GM15510 (cell line): ENCODE data around the gene SH3PXD2A.

Experiments
- POLR2A ChIP-seq: IDR thresholded peaks from 3 replicates; pipeline ENCODE4 v1.6.1; 2011; ENCODE audit warnings: borderline replicate concordance; ENCODE audit not compliant: insufficient read length; ENCODE audit errors: extremely low read depth

The SH3PXD2A gene

DNA sequence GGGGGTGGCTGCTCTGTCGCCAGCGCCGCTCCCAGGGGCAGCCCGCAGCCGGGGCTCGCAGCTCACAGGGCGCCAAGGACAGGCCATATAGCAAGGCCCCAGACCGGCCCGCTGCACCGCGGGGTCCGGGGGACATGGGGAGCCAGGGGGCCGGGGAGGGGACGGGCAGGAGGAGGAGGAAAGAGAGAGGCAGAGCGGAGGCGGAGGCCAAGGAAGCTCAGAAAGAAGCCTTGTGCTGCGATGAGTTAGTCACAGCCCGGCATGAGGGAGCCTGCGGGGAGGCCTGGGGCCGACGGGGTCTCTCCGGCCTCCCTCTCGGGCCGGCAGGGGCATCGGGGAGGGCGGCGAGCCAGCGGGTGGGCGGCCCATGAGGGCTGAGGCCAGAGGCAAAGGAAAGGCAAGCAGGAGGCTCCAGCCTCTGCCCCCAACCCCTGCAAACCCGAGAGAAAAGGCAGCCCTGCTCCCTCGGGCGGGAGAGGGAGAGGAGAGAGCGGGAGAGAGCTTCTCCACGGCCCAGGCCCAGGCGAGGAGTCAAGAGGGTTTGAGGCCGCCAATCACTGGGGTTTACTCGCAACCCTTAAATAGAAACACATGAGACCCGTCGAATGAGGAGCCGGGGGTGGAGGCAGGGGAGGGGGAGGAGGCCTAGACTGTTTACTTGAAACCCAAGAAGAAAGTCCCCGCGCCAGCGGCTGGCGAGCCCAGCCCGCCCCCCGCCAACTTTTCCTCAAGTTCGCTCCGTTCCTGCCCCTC, 194.0 kb downstream of the SH3PXD2A start:
- TF ChIP-seq POLR2A: peak; percentile 37

DNA sequence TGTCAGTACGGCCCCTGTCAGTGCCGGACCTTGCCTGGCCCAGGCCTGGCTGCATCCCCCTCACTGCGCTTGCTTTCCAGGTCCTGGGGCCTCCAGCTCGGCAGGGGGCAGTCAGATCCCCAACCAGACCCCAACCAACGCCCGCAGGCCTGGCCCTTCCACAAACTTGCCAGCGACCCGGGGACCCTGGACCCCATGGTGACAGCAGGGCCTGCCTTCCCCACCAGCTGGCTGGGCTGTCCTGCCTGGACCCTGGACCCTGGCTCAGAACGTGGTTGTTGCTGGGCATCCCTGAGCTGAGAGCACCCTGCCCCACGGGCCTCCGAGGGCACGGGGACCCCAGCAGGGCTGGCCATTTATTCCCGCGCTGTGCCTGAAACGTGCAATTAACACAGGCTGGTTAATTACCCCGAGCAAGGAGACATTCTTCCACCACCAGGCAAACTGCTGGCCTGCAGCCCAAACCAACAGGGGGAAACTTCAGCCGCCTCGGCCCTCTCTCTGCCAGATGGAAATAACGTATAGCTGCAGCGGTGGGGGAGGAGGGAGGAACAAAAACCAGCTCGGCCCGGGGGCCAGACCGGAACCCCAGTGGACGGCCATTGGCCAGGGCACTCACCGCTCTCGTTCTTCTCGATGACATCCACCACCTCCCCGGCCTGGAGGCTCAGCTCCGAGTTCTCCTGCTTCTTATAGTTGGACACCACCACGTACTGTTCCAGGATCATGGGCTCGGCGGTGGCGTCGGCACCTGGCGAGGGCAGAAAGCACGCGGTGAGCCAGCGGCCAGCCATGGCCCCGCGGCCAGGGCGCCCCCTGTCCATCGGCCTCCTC, 194.8 kb downstream of the SH3PXD2A start:
- no peak for TF ChIP-seq POLR2A

DNA sequence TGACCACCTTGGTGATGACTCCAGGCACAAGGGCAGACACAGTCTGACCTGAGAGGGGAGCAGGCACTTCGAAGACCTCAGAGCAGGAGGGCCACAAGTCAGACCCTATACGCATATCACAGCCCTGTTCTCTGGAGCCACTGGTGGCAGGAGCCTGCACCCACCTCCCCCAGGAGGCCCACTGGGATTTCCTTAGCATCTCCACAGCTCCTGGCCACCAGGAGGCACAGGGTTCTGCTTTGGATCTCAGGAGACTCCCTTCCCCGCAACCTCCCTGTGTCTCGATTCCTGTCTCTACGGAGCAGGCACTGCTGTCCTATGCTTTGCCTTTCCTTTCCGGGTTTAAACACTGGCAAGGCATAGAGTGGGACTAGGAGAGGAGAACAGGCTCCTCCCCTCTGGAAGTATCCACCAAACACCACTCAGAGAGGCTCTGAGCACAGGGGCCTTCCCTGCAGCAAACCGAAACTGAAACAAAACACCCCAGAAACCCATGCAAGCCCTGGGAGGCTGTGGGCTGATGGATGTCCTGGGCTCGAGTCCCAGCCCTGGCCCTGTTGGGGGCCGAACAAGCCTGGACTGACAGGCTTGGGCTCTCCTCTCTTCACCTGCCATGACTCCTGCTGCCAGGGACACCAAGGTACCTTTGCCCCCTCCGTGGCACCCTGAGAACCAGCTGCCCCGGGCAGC, 195.6 kb downstream of the SH3PXD2A start:
- peak; percentile 29 for TF ChIP-seq POLR2A

DNA sequence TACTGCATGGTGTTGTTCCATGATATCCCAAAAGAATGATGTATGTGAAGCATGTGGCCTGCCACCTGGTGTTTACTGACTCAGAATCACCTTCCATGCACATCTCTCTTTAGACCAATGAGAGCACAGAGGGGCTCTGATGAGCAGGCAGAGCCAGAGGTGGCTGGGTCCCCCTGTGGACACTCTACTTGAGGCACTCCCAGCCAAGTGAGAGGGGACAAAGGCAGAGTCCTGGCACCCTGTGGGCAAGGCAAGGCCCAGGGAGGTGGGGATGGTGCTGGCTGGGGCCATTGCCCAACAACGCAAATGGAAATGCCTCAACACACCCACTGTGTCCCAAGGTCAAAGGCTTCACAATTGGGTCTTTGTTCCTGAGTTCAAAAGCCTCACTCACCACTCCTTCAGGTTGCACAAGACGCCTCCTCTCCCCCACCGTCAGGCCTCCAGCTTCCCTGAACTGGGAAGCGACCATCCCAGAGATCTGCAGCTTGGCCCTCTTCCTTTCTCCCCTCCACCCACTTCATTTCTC, 197.3 kb downstream of the SH3PXD2A start:
- TF ChIP-seq POLR2A: no peak

DNA sequence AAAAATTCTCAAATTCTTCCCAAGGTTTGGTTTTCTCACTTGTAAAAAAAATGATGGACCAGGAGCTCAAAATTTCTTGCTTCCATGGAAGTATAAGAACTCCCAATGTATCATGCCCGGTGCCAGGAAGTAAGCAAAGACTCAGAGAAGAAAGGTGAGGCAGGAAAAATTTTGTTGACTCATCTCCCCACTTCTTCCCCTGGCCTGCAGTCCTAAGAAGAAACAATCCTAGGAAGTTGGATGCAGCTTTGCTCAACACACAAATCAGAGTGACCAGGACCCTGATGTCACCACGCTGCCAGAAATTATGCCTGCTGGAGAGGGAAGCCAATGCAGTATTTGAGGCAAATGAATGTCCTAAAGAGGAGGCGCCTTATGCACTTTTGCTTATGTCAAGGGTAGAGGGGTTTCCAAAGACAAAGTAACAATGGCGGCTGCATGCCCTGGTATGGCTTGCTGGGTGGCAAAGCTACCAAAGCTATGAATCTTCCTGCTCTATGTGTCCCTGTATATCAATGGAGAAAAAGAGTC, 198.2 kb downstream of the SH3PXD2A start:
- no peak for TF ChIP-seq POLR2A

DNA sequence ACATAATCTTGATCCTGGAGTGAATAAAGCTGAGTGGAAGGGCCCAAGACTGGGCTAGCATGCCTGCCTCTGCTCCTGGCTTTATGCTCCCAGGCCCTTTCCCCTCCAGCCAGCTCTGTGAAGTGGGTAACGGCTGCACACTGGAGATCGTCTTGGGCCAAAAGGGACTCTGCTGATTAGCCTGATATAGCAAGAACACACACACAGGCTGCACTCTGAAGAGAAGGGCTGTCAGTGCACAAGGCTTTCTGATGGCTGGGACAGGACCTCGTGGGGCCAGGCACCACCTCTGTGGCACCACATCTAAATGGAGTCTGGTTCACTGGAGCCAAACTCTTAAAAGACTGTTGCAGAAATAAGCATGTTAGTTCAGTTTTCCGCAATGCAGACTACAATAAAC, 200.5 kb downstream of the SH3PXD2A start:
- no peak for TF ChIP-seq POLR2A

DNA sequence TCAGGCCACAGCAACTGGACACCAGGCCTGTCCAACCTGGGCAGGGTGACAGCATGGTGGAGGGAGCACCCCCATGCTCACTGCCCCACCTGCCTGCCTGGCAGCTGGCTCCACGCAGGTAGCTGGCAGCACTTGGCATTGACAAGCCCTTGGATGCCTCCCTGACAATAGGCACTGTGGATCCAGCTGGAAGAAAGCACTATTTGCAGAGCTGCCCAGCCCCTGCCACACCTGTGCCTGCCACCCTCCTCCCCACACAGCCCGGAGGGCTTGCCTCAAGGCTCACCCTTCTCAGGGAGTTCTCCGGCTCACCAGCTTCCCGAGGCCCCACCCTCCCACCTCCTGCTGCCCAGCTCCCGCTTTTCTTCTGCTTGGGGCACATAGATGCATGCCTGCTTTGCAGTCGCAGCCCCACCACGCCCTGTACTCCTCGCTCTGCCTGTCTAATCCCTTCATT, 201.8 kb downstream of the SH3PXD2A start:
- no peak for TF ChIP-seq POLR2A

DNA sequence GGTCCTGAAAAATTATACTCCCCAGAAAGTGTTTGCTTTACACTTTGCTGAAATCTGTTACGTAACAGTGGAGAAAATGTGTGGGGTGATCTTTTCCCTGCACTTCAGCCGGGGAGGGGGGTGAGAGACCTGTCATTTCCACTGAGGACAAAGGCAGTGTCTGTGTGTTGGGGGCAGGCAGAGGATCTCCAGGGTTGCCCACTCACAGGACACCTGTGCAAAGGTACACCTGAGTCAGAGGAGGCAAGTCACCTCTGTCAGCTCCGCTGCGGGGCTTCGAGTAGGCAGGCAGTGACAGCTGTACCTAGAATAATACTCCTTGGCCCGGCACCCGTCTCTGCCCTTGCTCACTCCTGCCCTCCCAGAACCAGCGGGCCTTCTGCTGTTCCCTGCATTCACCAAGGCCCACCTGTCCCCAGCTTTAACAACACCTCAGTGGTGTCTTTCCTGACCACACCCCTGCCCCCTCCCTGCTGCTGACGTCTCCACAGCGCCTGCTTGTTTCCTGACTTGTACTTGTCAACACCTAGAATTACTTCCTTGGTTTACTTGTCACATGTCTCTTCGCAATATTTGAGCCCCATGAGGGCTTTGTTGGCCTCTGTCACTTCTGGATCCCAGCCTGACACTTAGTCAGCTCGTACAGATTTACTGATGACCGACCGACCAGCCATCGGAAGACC, 202.6 kb downstream of the SH3PXD2A start:
- no peak for TF ChIP-seq POLR2A

DNA sequence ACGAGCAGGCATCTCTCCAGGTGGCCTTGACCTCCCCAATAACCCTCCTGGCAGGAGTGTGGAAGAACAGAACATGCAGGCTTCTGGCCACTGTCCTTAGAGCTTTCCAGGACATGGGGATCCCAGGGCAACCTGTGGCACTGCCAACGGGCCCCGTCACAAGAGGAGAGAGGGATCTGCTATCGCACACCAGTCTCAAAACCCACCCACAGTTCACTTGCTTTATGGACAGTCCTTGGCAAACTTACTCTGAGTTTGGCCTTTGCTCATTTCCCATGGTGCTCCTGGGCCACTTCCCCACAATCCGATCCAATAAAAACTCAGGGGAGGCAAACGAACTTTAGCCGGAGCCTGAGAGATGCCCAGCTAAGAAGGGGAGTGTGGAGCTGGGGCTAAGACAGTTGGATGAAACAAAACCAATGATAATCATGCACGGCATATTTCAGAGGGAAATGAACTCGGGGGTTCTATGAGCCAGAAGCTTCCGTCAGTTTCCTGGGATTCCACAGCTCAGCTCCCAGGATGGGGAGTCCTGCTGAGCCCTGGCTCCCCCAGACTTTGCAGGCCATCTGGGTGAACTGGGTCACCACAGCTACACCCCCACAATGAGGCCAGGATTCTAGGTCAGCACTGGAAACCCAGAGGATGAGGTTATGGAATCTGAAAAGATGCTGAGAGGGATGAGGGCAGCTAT, 203.4 kb downstream of the SH3PXD2A start:
- TF ChIP-seq POLR2A: no peak

DNA sequence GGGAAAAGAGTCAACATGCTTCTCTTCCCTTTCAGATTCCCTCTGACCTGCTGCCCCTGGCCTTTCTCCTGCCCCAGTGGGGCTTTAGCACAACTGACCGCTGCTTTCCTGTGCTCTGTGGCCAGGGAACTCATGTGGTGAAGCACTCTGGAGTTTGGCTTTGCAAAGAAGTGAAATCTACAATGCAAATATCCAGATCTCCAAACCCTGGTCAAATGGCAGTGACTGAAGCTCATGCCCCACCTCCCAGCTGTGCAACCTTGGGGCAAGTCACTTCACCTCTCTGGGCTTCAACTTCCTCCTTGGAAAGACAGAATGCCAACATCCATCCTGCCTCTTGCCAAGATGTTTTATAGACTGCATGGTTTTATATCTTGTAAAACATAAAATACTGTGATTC, 204.0 kb downstream of the SH3PXD2A start:
- no peak for TF ChIP-seq POLR2A

DNA sequence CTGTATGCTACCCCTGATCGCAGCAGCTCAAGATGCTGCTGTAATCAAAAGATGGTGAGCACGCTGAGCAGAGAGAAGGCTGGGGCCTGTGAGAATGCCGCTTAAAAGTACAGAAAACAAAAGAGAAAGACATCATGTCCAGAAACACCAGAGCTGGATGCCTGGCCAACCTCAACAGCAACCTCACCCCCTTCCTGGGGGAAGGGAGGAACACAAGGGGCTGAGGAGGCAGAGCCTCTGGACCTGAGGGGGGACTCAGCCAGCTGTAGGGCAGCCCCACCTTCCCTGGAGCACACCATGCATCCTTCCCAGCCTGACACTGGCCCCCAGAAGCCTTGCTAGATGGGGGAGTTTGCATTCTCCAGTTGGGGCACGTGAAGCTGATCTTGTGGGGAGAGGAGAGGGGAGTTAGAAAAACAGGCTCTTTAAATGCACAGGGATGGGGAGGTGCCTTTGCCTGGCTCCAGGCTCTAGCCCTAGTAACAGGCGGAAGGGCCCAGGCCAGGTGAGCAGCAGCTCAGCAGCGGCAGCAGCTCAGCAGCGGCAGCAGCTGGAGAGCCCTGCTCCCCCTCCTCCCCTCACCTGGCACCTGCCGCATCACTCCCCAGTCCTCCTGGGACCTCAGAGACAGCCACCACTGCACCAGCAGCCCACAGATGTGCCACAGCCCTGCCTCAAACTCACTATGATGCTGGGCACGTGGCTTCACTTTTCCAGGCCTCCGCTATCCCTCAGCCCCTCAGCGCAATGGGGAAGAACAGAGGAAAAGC, 205.5 kb downstream of the SH3PXD2A start:
- TF ChIP-seq POLR2A: no peak

DNA sequence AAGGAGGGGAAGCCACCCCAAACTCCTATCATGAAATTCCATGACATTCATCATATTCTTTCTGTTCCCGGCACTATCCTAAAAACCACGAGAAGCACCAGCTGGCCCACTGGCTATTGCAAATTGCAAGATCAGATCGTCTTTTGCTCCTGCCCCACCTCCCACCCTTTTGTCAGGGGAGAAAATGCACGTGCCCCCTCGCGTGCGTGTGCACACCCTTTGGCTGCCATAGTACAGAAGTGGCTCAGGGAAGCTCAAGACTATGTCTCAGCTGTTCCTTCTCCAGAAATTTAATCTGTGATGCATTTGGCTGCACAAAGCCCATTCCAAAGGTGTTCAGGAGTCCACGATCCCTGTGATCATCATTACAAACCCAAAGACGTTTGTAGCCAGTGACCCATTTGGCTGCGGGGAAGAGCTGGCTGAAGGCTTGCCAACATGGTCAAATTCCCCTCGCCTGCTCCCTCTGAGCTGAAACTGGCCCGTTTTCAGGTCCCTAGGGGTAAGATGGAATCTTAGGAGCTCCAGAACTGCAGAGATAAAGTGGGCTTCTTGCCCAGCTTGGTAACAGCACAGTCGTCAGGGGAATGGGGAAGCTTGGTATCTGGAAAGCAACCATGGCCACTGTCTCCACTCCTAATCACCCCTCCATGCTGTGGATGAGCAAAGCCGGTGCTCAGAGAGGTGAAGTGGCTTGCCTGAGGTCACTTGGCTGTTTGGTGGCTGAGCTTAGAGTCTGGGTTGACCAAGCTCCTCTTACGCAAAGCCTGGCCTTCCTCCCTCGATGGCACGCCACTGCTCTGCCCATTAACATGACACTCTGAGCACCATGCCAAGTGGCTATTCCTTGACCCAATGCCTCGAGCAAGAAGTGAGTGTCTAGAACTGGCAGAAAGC, 206.5 kb downstream of the SH3PXD2A start:
- TF ChIP-seq POLR2A: no peak
